ENCODE measurements around the gene JUN. TPM values are rescaled to one million over a fixed set of nuclear protein-coding genes. Genes with fewer than 3 reads are reported as not detected.

JUN gene
- total RNA-seq = 78.5 and 89.6 TPM in 2 replicates

DNA sequence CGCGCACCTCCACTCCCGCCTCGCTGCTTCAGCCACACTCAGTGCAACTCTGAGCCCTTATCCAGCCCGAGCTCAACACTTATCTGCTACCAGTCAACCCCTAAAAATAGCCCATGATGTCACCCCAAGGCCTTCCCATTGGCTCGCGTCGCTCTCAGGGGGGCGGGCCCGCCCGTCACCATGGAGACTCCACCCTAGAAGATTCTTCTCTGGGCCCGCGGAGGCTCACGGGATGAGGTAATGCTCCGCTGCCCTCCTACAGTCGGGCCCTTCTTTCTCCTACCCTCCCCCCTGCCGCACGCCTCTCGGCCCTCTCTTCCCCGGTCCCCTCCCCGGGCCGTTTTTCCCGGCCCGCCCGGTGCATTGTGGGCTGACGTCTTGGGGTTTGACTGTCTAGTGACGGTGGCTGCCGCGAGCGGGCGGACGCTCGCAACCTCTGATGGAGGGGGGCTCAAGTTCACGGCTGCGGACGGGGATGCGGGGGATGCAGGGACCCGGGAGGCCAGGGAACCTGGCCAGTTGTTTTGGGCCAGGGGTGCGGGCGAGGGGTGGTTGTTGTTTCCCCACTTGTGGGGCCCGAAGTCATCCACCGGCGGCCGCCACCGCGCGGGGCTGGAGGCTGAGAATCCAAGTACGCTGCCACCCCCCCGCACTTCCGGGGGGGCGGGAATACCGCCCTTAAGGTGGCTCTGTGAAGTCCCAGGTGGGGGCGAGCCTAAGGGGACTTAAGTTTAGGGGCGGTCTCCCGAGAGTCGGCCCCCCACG, at the start of gene JUN:
Gene JUN (minus strand): TSS at position 55 of the 765 bp plus-strand sequence. CDS start 977 bp downstream, outside the sequence.

Other genes starting within 250 kb of the JUN start
- 12.9 and 17.5 TPM in 2 replicates for gene OMA1, start 237.3 kb downstream of the JUN start, total RNA-seq
- gene TACSTD2, start 206.8 kb downstream of the JUN start, total RNA-seq = 399 and 415 TPM in 2 replicates
- gene MYSM1, start 84.0 kb downstream of the JUN start, total RNA-seq = 8.9 and 9.7 TPM in 2 replicates

All from airway epithelial cell (primary cell).